Measurements from ENCODE around the gene FEZF1.
"Not testable (repeated sequence)": the region's sequence is repeated elsewhere in the genome, so short reads cannot be mapped to it uniquely, and the experiment has no call there.

FEZF1 gene

GRCh38 chr7:122298618-122299017 is 5.9 kb downstream of the FEZF1 start:
- Histone ChIP-seq H3K36me3 (ENCODE audit: control insufficient read depth, low read depth, low read length) (no peaks in the 10 kb centered on the region), H3K27me3 (ENCODE audit: control insufficient read depth, insufficient read depth, low read length) (peaks cover 67% of the 10 kb centered on the region), H3K4me3 (ENCODE audit: low read length) (no peak overlapping the region), H3K9me3 (ENCODE audit: control insufficient read depth, low read depth, low read length) (no peaks in the 10 kb centered on the region), H3K27ac (ENCODE audit: low read length) (no peak overlapping the region), H3K4me1 (ENCODE audit: control insufficient read depth, low read depth, low read length) (peaks cover 16% of the 10 kb centered on the region), H3K9ac (ENCODE audit: low read length) (no peak overlapping the region)

GRCh38 chr7:122298131-122298530 is 6.4 kb downstream of the FEZF1 start:
- no peak overlapping the region for H3K27ac ChIP-seq (ENCODE audit: low read length)
- no peaks in the 10 kb centered on the region for H3K9me3 ChIP-seq (ENCODE audit: control insufficient read depth, low read depth, low read length)

GRCh38 chr7:122291189-122291588 is 13.4 kb downstream of the FEZF1 start:
- no peaks in the 10 kb centered on the region for H3K9me3 ChIP-seq (ENCODE audit: control insufficient read depth, low read depth, low read length)
- no peaks in the 10 kb centered on the region for H3K27me3 ChIP-seq (ENCODE audit: control insufficient read depth, insufficient read depth, low read length)
- H3K4me1 ChIP-seq (ENCODE audit: control insufficient read depth, low read depth, low read length) = no peaks in the 10 kb centered on the region
- no peak overlapping the region for H3K9ac ChIP-seq (ENCODE audit: low read length)
- H3K4me3 ChIP-seq (ENCODE audit: low read length) = no peak overlapping the region
- H3K27ac ChIP-seq (ENCODE audit: low read length) = no peak overlapping the region
- H3K36me3 ChIP-seq (ENCODE audit: control insufficient read depth, low read depth, low read length) = no peaks in the 10 kb centered on the region

More at GRCh38 chr7:122298131-122298530, 6.4 kb downstream of the FEZF1 start:
- H3K9ac ChIP-seq (ENCODE audit: low read length) = no peak overlapping the region
- no peaks in the 10 kb centered on the region for H3K36me3 ChIP-seq (ENCODE audit: control insufficient read depth, low read depth, low read length)
- H3K4me1 ChIP-seq (ENCODE audit: control insufficient read depth, low read depth, low read length) = peaks cover 15% of the 10 kb centered on the region
- no peak overlapping the region for H3K4me3 ChIP-seq (ENCODE audit: low read length)
- H3K27me3 ChIP-seq (ENCODE audit: control insufficient read depth, insufficient read depth, low read length) = peaks cover 62% of the 10 kb centered on the region

GRCh38 chr7:122290476-122290875 is 14.1 kb downstream of the FEZF1 start:
- no peaks in the 10 kb centered on the region for H3K36me3 ChIP-seq (ENCODE audit: control insufficient read depth, low read depth, low read length)
- no peaks in the 10 kb centered on the region for H3K4me1 ChIP-seq (ENCODE audit: control insufficient read depth, low read depth, low read length)
- no peak overlapping the region for H3K9ac ChIP-seq (ENCODE audit: low read length)
- H3K27ac ChIP-seq (ENCODE audit: low read length) = no peak overlapping the region
- H3K9me3 ChIP-seq (ENCODE audit: control insufficient read depth, low read depth, low read length) = no peaks in the 10 kb centered on the region
- no peaks in the 10 kb centered on the region for H3K27me3 ChIP-seq (ENCODE audit: control insufficient read depth, insufficient read depth, low read length)
- no peak overlapping the region for H3K4me3 ChIP-seq (ENCODE audit: low read length)

GRCh38 chr7:122289426-122289825 is 15.1 kb downstream of the FEZF1 start:
- Histone ChIP-seq H3K36me3 (ENCODE audit: control insufficient read depth, low read depth, low read length) (no peaks in the 10 kb centered on the region), H3K9me3 (ENCODE audit: control insufficient read depth, low read depth, low read length) (no peaks in the 10 kb centered on the region), H3K27me3 (ENCODE audit: control insufficient read depth, insufficient read depth, low read length) (no peaks in the 10 kb centered on the region)

GRCh38 chr7:122284608-122285007 is 19.9 kb downstream of the FEZF1 start:
- H3K27me3 ChIP-seq (ENCODE audit: control insufficient read depth, insufficient read depth, low read length); H3K9ac ChIP-seq (ENCODE audit: low read length); H3K27ac ChIP-seq (ENCODE audit: low read length); H3K36me3 ChIP-seq (ENCODE audit: control insufficient read depth, low read depth, low read length); H3K9me3 ChIP-seq (ENCODE audit: control insufficient read depth, low read depth, low read length); H3K4me3 ChIP-seq (ENCODE audit: low read length); H3K4me1 ChIP-seq (ENCODE audit: control insufficient read depth, low read depth, low read length): not testable (repeated sequence)

More at GRCh38 chr7:122289426-122289825, 15.1 kb downstream of the FEZF1 start:
- H3K9ac ChIP-seq (ENCODE audit: low read length) = no peak overlapping the region
- H3K27ac ChIP-seq (ENCODE audit: low read length) = no peak overlapping the region
- H3K4me3 ChIP-seq (ENCODE audit: low read length) = no peak overlapping the region
- no peaks in the 10 kb centered on the region for H3K4me1 ChIP-seq (ENCODE audit: control insufficient read depth, low read depth, low read length)

- Histone ChIP-seq H3K4me1 (ENCODE audit: control insufficient read depth, low read depth, low read length) (peaks cover 3% of the 10 kb centered on the region), H3K9ac (ENCODE audit: low read length) (no peak overlapping the region), H3K36me3 (ENCODE audit: control insufficient read depth, low read depth, low read length) (no peaks in the 10 kb centered on the region), H3K4me3 (ENCODE audit: low read length) (no peak overlapping the region), H3K9me3 (ENCODE audit: control insufficient read depth, low read depth, low read length) (no peaks in the 10 kb centered on the region), H3K27ac (ENCODE audit: low read length) (no peak overlapping the region), H3K27me3 (ENCODE audit: control insufficient read depth, insufficient read depth, low read length) (no peaks in the 10 kb centered on the region)
Measured at GRCh38 chr7:122273117-122273516, 31.4 kb downstream of the FEZF1 start.

GRCh38 chr7:122269241-122269640 is 35.3 kb downstream of the FEZF1 start:
- Histone ChIP-seq H3K27ac (ENCODE audit: low read length) (no peak overlapping the region), H3K4me3 (ENCODE audit: low read length) (no peak overlapping the region), H3K27me3 (ENCODE audit: control insufficient read depth, insufficient read depth, low read length) (no peaks in the 10 kb centered on the region), H3K36me3 (ENCODE audit: control insufficient read depth, low read depth, low read length) (no peaks in the 10 kb centered on the region), H3K9ac (ENCODE audit: low read length) (no peak overlapping the region), H3K4me1 (ENCODE audit: control insufficient read depth, low read depth, low read length) (peaks cover 3% of the 10 kb centered on the region), H3K9me3 (ENCODE audit: control insufficient read depth, low read depth, low read length) (no peaks in the 10 kb centered on the region)

- Histone ChIP-seq H3K4me1 (ENCODE audit: control insufficient read depth, low read depth, low read length) (peaks cover 3% of the 10 kb centered on the region), H3K4me3 (ENCODE audit: low read length) (no peak overlapping the region), H3K9me3 (ENCODE audit: control insufficient read depth, low read depth, low read length) (no peaks in the 10 kb centered on the region), H3K9ac (ENCODE audit: low read length) (no peak overlapping the region), H3K27me3 (ENCODE audit: control insufficient read depth, insufficient read depth, low read length) (no peaks in the 10 kb centered on the region), H3K27ac (ENCODE audit: low read length) (no peak overlapping the region), H3K36me3 (ENCODE audit: control insufficient read depth, low read depth, low read length) (no peaks in the 10 kb centered on the region)
Measured at GRCh38 chr7:122268101-122268500, 36.4 kb downstream of the FEZF1 start.

GRCh38 chr7:122262246-122262645 is 42.3 kb downstream of the FEZF1 start:
- Histone ChIP-seq H3K9ac (ENCODE audit: low read length) (no peak overlapping the region), H3K4me3 (ENCODE audit: low read length) (no peak overlapping the region), H3K36me3 (ENCODE audit: control insufficient read depth, low read depth, low read length) (no peaks in the 10 kb centered on the region), H3K27ac (ENCODE audit: low read length) (no peak overlapping the region), H3K9me3 (ENCODE audit: control insufficient read depth, low read depth, low read length) (no peaks in the 10 kb centered on the region), H3K27me3 (ENCODE audit: control insufficient read depth, insufficient read depth, low read length) (no peaks in the 10 kb centered on the region), H3K4me1 (ENCODE audit: control insufficient read depth, low read depth, low read length) (peaks cover 30% of the 10 kb centered on the region)

GRCh38 chr7:122261442-122261841 is 43.1 kb downstream of the FEZF1 start:
- no peak overlapping the region for H3K9ac ChIP-seq (ENCODE audit: low read length)

GRCh38 chr7:122261016-122261415 is 43.5 kb downstream of the FEZF1 start:
- no peak overlapping the region for H3K27ac ChIP-seq (ENCODE audit: low read length)
- H3K27me3 ChIP-seq (ENCODE audit: control insufficient read depth, insufficient read depth, low read length) = no peaks in the 10 kb centered on the region
- no peak overlapping the region for H3K9ac ChIP-seq (ENCODE audit: low read length)
- no peak overlapping the region for H3K4me3 ChIP-seq (ENCODE audit: low read length)
- H3K36me3 ChIP-seq (ENCODE audit: control insufficient read depth, low read depth, low read length) = no peaks in the 10 kb centered on the region
- no peaks in the 10 kb centered on the region for H3K9me3 ChIP-seq (ENCODE audit: control insufficient read depth, low read depth, low read length)
- H3K4me1 ChIP-seq (ENCODE audit: control insufficient read depth, low read depth, low read length) = peaks cover 31% of the 10 kb centered on the region

More at GRCh38 chr7:122261442-122261841, 43.1 kb downstream of the FEZF1 start:
- H3K9me3 ChIP-seq (ENCODE audit: control insufficient read depth, low read depth, low read length) = no peaks in the 10 kb centered on the region
- no peaks in the 10 kb centered on the region for H3K36me3 ChIP-seq (ENCODE audit: control insufficient read depth, low read depth, low read length)
- H3K27ac ChIP-seq (ENCODE audit: low read length) = no peak overlapping the region
- H3K27me3 ChIP-seq (ENCODE audit: control insufficient read depth, insufficient read depth, low read length) = no peaks in the 10 kb centered on the region
- no peak overlapping the region for H3K4me3 ChIP-seq (ENCODE audit: low read length)
- peaks cover 30% of the 10 kb centered on the region for H3K4me1 ChIP-seq (ENCODE audit: control insufficient read depth, low read depth, low read length)

All from iPS-18a (cell line).